ENCODE measurements around the gene EPB41L5.

DNA sequence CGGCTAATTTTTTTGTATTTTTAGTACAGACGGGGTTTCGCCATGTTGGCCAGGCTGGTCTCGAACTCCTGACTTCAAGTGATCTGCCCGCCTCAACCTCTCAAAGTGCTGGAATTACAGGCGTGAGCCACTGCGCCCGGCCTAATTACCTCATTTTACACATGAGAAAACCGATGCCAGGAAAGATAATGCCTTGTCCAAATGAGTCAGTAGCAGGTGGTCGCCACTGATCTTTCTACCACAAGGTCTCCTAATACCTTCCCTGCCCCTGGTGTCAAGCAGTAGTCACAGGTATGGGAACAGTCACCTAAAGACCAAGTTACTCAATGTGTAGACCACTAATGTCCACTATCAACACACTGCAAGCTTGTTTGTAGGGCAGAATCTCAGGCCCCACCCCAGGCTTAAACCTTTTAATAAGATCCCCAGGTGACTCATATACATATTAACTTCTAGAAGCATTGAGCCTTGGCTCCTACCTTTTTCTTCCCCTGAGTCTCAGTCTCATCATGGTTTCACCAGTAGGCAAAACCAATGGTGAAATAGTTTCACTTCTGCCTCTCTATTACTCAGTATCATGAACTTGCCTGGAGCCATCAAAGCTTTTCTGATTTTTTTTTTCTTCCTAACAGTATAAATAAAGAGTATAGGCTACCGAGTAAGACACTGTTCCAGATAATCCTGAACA is 6.9 kb upstream of the EPB41L5 start:
- TF ChIP-seq CTCF (IDR thresholded peaks at IDR 0.05), result no peak
- no peak for TF ChIP-seq POLR2A (IDR thresholded peaks at IDR 0.05)
